Right lobe of liver (tissue), 4 donors: ENCODE results near the gene CAPRIN1.
A peak's percentile ranks its signal among the peaks of the same experiment; 100 is the strongest.

Experiments used
- POLR2A ChIP-seq: fragments of 450-650 bp; IDR thresholded peaks from one replicate; pipeline ENCODE4 v1.6.1; 2017; ENCODE audit warnings: antibody characterized with exemption, mild to moderate bottlenecking
- TF ChIP-seq, protein P1 (sequence below), 4 donors: fragments of 200-600 bp in 3 of 4; fragments of 450-650 bp in 1 of 4; IDR thresholded peaks; one replicate each; pipeline versions ENCODE4 v1.5.1 to v1.8.0; 2016 to 2022; ENCODE audit warnings: antibody characterized with exemption in 4 of 4, mild to moderate bottlenecking in 2 of 4
- donor health status: DM: no; HTN: no; CAD: no.
- donor health status: DM: no; HTN: no; CAD: no.
- donor health status: DM: no; HTN: yes; CAD: no.

DNA sequence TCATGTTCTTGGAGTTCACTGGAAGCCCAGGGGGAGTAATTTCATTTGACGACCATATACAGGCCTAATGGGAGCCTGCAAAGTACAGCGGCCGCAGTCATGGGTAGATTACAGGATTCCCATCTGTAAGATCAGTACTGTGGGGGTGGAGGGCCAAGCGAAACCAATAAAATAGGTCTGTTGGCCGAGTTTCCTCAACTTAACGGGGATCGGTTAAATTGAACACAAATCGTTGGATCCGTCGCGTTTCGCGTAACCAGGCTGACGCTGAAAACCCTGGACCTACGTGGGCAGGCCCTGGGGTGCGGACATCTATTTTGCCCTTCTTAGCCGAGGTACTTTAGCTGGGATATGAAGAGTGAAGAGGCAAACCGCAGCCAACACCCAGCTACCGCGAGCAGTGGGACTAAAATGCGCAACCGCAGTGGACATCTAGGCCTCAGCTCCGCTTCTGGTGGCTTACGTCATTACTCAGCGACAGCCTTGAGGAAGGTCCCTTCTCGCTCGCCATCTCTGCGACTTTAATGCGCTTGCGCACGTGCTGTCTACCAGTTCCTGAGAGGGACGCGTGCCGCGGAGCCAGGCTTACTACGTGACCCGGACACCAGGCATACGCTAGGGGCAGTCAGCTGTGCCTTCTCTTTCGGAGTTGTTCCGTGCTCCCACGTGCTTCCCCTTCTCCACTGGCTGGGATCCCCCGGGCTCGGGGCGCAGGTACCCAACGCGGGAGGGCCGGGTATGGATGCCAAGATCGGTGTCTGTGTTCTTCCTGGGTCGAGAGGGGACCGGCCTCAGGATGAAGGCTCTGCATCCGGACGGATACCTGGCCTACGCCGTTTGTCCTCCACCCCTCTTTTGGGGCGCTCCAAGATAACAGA is 53.8 kb downstream of the CAPRIN1 start, which contains the start of gene NAT10:
- TF ChIP-seq, protein P1, sequence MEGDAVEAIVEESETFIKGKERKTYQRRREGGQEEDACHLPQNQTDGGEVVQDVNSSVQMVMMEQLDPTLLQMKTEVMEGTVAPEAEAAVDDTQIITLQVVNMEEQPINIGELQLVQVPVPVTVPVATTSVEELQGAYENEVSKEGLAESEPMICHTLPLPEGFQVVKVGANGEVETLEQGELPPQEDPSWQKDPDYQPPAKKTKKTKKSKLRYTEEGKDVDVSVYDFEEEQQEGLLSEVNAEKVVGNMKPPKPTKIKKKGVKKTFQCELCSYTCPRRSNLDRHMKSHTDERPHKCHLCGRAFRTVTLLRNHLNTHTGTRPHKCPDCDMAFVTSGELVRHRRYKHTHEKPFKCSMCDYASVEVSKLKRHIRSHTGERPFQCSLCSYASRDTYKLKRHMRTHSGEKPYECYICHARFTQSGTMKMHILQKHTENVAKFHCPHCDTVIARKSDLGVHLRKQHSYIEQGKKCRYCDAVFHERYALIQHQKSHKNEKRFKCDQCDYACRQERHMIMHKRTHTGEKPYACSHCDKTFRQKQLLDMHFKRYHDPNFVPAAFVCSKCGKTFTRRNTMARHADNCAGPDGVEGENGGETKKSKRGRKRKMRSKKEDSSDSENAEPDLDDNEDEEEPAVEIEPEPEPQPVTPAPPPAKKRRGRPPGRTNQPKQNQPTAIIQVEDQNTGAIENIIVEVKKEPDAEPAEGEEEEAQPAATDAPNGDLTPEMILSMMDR (IDR thresholded peaks at IDR 0.05), result peak in 2 of 4 donors; percentile 14 to 18
- peak; percentile 79 for TF ChIP-seq POLR2A
